ENCODE data around the gene NPR2.

NPR2 gene

DNA sequence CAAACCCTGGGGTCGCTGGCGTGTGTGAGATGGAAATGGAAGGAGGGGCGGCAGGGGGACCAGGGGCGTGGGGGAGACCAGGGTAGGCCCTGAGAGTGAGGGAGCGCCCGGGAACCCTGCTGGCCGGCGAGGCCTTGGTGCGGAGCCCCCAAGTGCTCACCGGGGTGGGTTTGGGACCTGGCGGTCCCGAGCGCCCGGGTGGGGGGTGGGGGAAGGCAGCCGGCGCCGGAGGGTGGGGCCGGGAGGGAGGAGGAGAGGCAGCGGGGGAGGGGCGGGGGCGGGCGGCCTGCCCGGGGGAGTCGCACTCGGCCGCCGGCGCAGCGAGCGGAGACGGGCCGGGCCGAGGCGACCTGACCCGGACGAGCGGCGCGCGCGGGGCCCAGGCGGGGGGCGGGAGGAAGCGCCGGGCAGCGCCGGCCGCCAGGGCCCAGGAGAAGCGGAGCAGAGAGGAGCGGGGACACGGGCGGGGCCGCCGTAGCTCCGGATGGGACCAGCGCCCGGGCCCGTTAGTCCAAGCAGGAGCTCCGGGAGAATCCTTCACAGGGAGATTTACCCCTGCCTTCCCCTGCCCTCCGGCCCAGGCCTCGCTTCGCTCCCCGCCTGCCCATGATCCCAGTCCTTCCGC lies at the start of gene NPR2:
NPR2 (plus strand) TSS at position 295 of the 625 bp plus-strand sequence. CDS start 818 bp downstream, outside the sequence.
- Histone ChIP-seq H3K27me3 (ENCODE audit: control insufficient read depth in 1 of 2, insufficient read depth in 2 of 2, low read length in 2 of 2) (no peaks in the 10 kb centered on the region), H3K9ac (ENCODE audit: low read length in 2 of 2) (peak within 1 kb of the TSS; percentile 65 to 89), H3K27ac (ENCODE audit: low read length) (peak within 1 kb of the TSS; percentile 77), H3K36me3 (ENCODE audit: control insufficient read depth in 2 of 2, insufficient read depth in 2 of 2, low read length in 2 of 2) (peaks cover 0 to 2% of the 10 kb centered on the region in 2 donors), H3K4me1 (ENCODE audit: control insufficient read depth, insufficient read depth, low read length) (peaks cover 40% of the 10 kb centered on the region), H3K9me3 (ENCODE audit: control insufficient read depth in 2 of 2, low read length in 2 of 2) (no peaks in the 10 kb centered on the region), H3K4me3 (ENCODE audit: low read length in 2 of 2) (peak within 1 kb of the TSS; percentile 62 to 78)

DNA sequence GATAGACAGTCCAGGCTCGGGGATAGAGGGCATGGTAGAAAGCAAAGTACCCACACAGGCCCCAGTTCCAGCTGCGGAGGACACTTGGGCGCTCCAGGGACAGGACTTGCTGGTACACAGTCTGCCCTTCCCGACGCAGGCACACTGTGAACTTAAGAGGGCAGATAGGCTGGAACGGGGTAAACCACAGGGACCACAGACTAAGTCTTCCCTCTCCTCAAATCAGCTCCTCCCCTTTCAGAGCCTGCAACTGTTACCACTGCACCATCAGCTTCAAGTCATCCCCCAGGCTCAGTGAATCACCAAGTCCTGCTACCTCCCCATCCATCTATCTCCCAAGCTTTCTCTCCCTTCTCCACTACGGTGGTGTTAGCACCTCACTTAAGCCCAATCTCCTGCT lies 49.7 kb upstream of the NPR2 start:
- no peak overlapping the region for H3K4me3 ChIP-seq (ENCODE audit: low read length in 2 of 2)
- H3K9me3 ChIP-seq (ENCODE audit: control insufficient read depth in 2 of 2, low read length in 2 of 2): no peaks in the 10 kb centered on the region
- peaks cover 12% of the 10 kb centered on the region for H3K4me1 ChIP-seq (ENCODE audit: control insufficient read depth, insufficient read depth, low read length)

DNA sequence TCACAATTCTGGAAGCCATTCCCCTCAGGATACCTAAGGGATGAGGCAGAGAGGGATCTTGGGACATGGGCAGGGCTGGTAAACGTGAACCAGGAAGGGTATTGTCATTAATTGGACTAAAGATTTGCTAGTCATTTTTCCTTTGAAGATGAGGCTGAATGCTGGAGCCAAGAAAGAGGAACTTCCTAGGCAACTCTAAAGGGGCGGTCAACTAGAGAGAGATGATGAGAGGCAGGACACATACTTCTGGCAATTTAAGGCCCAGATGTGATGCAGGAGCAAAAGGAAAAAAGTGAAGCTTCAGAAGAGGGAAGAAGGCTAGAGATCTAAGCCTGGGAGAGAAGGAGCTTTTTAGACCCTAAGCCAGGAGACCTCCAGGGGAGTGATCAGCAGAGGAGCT lies 47.9 kb upstream of the NPR2 start:
- peaks cover 59 to 61% of the 10 kb centered on the region in 2 donors for H3K36me3 ChIP-seq (ENCODE audit: control insufficient read depth in 2 of 2, insufficient read depth in 2 of 2, low read length in 2 of 2)
- peaks cover 29% of the 10 kb centered on the region for H3K4me1 ChIP-seq (ENCODE audit: control insufficient read depth, insufficient read depth, low read length)
- no peaks in the 10 kb centered on the region for H3K9me3 ChIP-seq (ENCODE audit: control insufficient read depth in 2 of 2, low read length in 2 of 2)

More for the DNA sequence above, 49.7 kb upstream of the NPR2 start:
- Histone ChIP-seq H3K36me3 (ENCODE audit: control insufficient read depth in 2 of 2, insufficient read depth in 2 of 2, low read length in 2 of 2) (peaks cover 76 to 78% of the 10 kb centered on the region in 2 donors), H3K27ac (ENCODE audit: low read length) (no peak overlapping the region), H3K9ac (ENCODE audit: low read length in 2 of 2) (peak overlapping the region in 1 of 2 donors; percentile 13), H3K27me3 (ENCODE audit: control insufficient read depth in 1 of 2, insufficient read depth in 2 of 2, low read length in 2 of 2) (no peaks in the 10 kb centered on the region)

DNA sequence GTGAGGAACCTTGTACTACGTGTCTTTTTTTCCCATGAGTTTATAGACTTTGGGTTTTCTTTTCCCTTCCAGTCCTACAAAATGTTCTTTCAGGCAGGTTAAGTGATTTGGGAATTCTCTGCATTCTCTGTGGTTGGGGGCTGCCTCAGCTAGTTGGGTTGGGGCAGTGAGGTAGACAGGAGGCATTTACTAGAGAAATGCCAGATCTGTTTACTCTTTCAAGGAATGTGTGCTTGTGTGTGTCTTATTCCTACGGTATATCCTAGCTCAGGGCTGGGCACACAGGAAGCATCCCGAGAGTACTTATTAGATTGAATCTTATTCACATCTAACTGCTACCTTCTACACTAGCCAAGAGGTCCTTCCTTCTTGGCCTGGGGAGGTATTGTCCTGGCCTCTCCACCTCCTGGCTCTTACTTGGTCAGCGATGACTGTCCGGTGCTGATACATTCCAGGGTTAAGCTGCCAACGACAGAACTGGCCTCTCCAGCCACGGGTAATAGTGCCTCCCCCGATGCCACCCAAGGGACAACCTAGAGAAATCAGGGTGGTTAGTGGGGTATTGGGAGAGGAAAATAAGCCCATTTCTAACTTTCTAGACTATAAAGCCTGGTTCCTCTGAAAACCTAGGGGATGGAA lies 47.4 kb upstream of the NPR2 start:
- Histone ChIP-seq H3K9ac (ENCODE audit: low read length in 2 of 2) (peak overlapping the region in 1 of 2 donors; percentile 36), H3K4me1 (ENCODE audit: control insufficient read depth, insufficient read depth, low read length) (peaks cover 30% of the 10 kb centered on the region), H3K27ac (ENCODE audit: low read length) (peak overlapping the region; percentile 53)

More for the DNA sequence above, 47.9 kb upstream of the NPR2 start:
- Histone ChIP-seq H3K27ac (ENCODE audit: low read length) (no peak overlapping the region), H3K9ac (ENCODE audit: low read length in 2 of 2) (peak overlapping the region in 1 of 2 donors; percentile 29), H3K27me3 (ENCODE audit: control insufficient read depth in 1 of 2, insufficient read depth in 2 of 2, low read length in 2 of 2) (no peaks in the 10 kb centered on the region), H3K4me3 (ENCODE audit: low read length in 2 of 2) (no peak overlapping the region)

DNA sequence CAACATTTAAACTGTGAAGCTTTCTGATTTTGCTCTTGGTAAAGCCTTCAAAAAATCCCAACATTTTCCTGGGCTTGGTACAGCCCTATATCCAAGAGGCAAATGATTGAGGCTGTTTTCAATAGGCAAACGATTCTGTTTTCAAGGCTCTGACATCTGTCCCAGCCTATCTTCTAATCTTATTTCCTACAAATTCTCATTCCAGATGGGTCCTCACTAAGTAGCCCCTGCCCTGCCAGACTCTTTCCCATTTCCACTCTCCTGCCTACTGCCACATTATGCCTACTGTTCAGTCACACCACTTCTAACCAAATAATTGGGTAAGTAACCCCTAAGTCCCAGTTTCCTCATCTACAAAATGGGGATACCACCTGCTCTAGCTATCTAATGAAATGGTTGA lies 45.8 kb upstream of the NPR2 start:
- Histone ChIP-seq H3K4me1 (ENCODE audit: control insufficient read depth, insufficient read depth, low read length) (peaks cover 39% of the 10 kb centered on the region), H3K27me3 (ENCODE audit: control insufficient read depth in 1 of 2, insufficient read depth in 2 of 2, low read length in 2 of 2) (no peaks in the 10 kb centered on the region), H3K9ac (ENCODE audit: low read length in 2 of 2) (peak overlapping the region in 1 of 2 donors; percentile 37), H3K36me3 (ENCODE audit: control insufficient read depth in 2 of 2, insufficient read depth in 2 of 2, low read length in 2 of 2) (peaks cover 38 to 40% of the 10 kb centered on the region in 2 donors), H3K4me3 (ENCODE audit: low read length in 2 of 2) (peak overlapping the region; percentile 50 to 97), H3K9me3 (ENCODE audit: control insufficient read depth in 2 of 2, low read length in 2 of 2) (no peaks in the 10 kb centered on the region), H3K27ac (ENCODE audit: low read length) (no peak overlapping the region)

More for the DNA sequence above, 47.4 kb upstream of the NPR2 start:
- Histone ChIP-seq H3K4me3 (ENCODE audit: low read length in 2 of 2) (no peak overlapping the region), H3K9me3 (ENCODE audit: control insufficient read depth in 2 of 2, low read length in 2 of 2) (no peaks in the 10 kb centered on the region), H3K27me3 (ENCODE audit: control insufficient read depth in 1 of 2, insufficient read depth in 2 of 2, low read length in 2 of 2) (no peaks in the 10 kb centered on the region), H3K36me3 (ENCODE audit: control insufficient read depth in 2 of 2, insufficient read depth in 2 of 2, low read length in 2 of 2) (peaks cover 54 to 55% of the 10 kb centered on the region in 2 donors)

DNA sequence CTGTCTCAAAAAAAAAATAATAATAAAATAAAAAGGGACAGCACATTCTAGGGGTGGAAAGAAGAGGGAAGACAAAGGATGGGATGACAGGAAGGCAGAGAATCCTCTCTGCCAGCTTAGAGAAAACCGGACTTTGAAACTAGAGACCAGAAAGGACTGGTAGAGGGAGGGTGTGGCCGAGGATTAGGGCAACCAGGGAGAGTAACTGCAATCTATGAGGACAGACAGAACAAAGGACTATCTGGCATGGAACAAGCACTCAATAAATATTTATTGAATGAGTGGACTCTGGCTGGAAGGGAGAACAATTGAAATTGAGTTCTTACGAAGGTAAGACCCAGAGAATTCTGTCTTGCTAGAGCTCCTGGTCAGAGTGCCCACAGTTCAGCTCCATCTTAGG lies 44.8 kb upstream of the NPR2 start:
- Histone ChIP-seq H3K4me3 (ENCODE audit: low read length in 2 of 2) (peak overlapping the region; percentile 97 to 100), H3K36me3 (ENCODE audit: control insufficient read depth in 2 of 2, insufficient read depth in 2 of 2, low read length in 2 of 2) (peaks cover 39 to 42% of the 10 kb centered on the region in 2 donors), H3K9ac (ENCODE audit: low read length in 2 of 2) (peak overlapping the region; percentile 93 to 96), H3K27ac (ENCODE audit: low read length) (no peak overlapping the region), H3K27me3 (ENCODE audit: control insufficient read depth in 1 of 2, insufficient read depth in 2 of 2, low read length in 2 of 2) (no peaks in the 10 kb centered on the region), H3K9me3 (ENCODE audit: control insufficient read depth in 2 of 2, low read length in 2 of 2) (no peaks in the 10 kb centered on the region), H3K4me1 (ENCODE audit: control insufficient read depth, insufficient read depth, low read length) (peaks cover 39% of the 10 kb centered on the region)

DNA sequence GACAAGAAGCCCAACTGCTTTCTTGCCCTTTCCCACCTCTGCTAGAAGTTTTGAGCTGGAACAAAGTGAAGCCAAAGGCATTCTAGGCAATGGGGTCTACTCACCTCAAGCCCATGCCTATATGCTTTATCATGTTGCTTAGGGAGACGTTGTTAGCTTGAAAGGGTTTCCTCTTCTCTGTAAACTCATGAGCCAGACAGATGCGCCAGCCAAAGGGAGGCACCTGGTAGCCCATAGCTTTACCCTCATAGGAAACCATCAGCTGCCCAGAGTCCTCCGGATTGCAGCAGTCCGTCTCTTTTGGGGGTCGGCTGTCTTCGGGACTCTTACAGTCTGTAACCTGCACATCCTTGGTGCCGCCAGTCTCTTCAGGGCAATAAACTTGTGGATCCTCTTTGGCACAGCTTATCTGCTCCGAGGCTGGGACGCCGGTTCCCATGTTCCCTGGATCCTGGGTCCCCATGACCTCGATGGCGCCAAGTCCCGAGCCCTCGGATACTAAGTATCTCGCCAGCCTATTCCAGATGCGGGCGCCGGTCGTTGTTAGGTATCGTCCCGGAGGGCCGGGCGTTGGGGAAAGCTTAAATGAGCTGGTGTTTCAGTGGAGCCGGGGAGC lies 43.0 kb upstream of the NPR2 start:
- H3K27me3 ChIP-seq (ENCODE audit: control insufficient read depth in 1 of 2, insufficient read depth in 2 of 2, low read length in 2 of 2): no peaks in the 10 kb centered on the region
- no peaks in the 10 kb centered on the region for H3K9me3 ChIP-seq (ENCODE audit: control insufficient read depth in 2 of 2, low read length in 2 of 2)
- peak overlapping the region; percentile 93 to 96 for H3K9ac ChIP-seq (ENCODE audit: low read length in 2 of 2)
- peak overlapping the region; percentile 97 to 100 for H3K4me3 ChIP-seq (ENCODE audit: low read length in 2 of 2)
- peaks cover 39% of the 10 kb centered on the region for H3K4me1 ChIP-seq (ENCODE audit: control insufficient read depth, insufficient read depth, low read length)
- peak overlapping the region; percentile 82 for H3K27ac ChIP-seq (ENCODE audit: low read length)
- peaks cover 39 to 43% of the 10 kb centered on the region in 2 donors for H3K36me3 ChIP-seq (ENCODE audit: control insufficient read depth in 2 of 2, insufficient read depth in 2 of 2, low read length in 2 of 2)

DNA sequence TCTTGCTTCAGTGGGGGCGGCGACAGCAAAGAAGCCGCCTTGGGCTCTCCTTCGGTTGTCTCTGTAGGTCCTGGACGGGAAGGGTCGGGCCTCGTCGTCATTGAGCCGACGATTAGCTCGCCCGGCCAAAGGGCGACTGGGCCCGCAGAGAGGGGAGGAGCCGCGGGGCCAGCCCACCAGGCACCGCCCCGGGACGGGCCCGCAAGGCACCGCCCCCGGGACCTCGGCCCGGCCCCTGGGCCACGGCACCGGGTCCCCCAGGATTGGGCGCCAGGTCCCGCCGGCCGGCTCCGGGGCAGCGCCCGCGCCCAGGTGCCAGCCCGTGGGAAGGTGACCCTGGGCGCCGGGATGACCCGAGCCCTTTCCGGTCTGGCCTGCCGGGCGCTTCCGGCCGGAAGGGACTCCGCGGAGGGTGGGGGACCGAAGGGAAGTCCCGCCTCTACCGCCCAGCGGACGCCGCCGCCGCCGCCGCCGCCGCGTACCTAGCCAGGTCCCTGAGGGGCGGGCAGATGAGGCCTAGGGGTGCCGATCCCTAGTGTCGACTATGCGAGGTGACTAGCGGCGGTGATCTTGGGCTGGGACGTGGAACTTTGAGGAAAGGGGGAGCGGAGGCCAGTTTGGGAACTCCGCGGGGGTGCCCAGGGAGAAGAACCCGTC lies 42.4 kb upstream of the NPR2 start, which contains the start of the genes GBA2 and RGP1:
GBA2 (minus strand) TSS at position 371 of the 657 bp plus-strand sequence. CDS start 524 bp downstream, outside the sequence.
RGP1 (plus strand) TSS at position 430 of the 657 bp plus-strand sequence. CDS start 469 bp downstream, outside the sequence.
- Histone ChIP-seq H3K27me3 (ENCODE audit: control insufficient read depth in 1 of 2, insufficient read depth in 2 of 2, low read length in 2 of 2) (no peaks in the 10 kb centered on the region), H3K4me1 (ENCODE audit: control insufficient read depth, insufficient read depth, low read length) (peaks cover 39% of the 10 kb centered on the region), H3K27ac (ENCODE audit: low read length) (peak within 1 kb of the TSS; percentile 82), H3K36me3 (ENCODE audit: control insufficient read depth in 2 of 2, insufficient read depth in 2 of 2, low read length in 2 of 2) (peaks cover 40 to 42% of the 10 kb centered on the region in 2 donors), H3K4me3 (ENCODE audit: low read length in 2 of 2) (peak within 1 kb of the TSS; percentile 97 to 100), H3K9me3 (ENCODE audit: control insufficient read depth in 2 of 2, low read length in 2 of 2) (no peaks in the 10 kb centered on the region), H3K9ac (ENCODE audit: low read length in 2 of 2) (peak within 1 kb of the TSS; percentile 93 to 96)

DNA sequence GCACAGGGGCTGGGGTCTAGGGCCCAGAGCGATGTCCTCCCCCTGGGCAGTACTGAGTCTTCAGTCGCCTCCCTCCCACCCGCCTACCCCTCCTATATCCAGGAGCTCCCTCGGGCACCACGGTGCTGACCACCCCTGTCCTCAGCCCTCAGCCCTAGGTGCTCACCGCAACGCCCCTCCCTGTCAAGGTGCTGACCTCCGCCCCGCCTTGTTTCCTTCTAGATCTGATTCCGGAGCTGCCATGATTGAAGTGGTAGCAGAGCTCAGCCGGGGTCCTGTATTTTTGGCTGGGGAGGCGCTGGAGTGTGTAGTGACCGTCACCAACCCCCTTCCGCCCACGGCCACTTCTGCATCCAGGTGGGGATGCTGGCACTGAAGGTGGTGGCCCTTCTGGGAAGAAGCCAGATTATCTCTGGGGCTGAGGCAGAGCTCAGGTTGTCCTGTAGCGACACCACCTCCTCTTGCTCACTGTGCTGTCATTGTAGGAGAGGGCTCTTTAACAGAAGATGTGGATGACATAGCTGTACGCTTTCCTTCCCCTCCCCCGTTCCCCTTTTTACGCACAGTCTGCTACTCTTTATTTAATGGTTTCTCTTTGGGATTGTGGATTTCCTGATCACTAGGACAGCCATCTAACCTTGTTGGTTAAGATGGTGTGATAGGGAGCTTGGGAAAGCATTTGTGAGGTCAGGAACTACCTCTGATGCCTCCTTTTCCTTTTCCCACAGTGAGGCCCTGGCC lies 41.7 kb upstream of the NPR2 start:
- Histone ChIP-seq H3K27me3 (ENCODE audit: control insufficient read depth in 1 of 2, insufficient read depth in 2 of 2, low read length in 2 of 2) (no peaks in the 10 kb centered on the region), H3K4me1 (ENCODE audit: control insufficient read depth, insufficient read depth, low read length) (peaks cover 35% of the 10 kb centered on the region), H3K9me3 (ENCODE audit: control insufficient read depth in 2 of 2, low read length in 2 of 2) (no peaks in the 10 kb centered on the region), H3K36me3 (ENCODE audit: control insufficient read depth in 2 of 2, insufficient read depth in 2 of 2, low read length in 2 of 2) (peaks cover 34 to 40% of the 10 kb centered on the region in 2 donors), H3K4me3 (ENCODE audit: low read length in 2 of 2) (peak overlapping the region; percentile 87 to 97), H3K9ac (ENCODE audit: low read length in 2 of 2) (peak overlapping the region; percentile 93 to 96), H3K27ac (ENCODE audit: low read length) (peak overlapping the region; percentile 82)

DNA sequence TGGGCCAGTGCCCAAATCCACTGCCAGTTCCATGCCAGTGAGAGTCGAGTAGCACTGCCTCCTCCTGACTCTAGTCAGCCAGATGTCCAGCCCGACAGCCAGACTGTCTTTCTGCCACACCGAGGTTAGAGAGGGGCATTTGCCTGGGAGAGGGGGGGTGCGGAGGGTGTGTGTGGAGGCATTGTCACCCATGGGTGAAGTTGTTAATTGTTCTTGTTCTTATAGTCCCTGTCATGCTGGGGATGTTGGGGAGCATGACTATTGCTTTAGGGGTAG lies 41.2 kb upstream of the NPR2 start:
- Histone ChIP-seq H3K4me1 (ENCODE audit: control insufficient read depth, insufficient read depth, low read length) (peaks cover 34% of the 10 kb centered on the region), H3K27me3 (ENCODE audit: control insufficient read depth in 1 of 2, insufficient read depth in 2 of 2, low read length in 2 of 2) (no peaks in the 10 kb centered on the region), H3K4me3 (ENCODE audit: low read length in 2 of 2) (peak overlapping the region; percentile 87 to 97), H3K9ac (ENCODE audit: low read length in 2 of 2) (peak overlapping the region; percentile 93 to 96), H3K9me3 (ENCODE audit: control insufficient read depth in 2 of 2, low read length in 2 of 2) (no peaks in the 10 kb centered on the region), H3K36me3 (ENCODE audit: control insufficient read depth in 2 of 2, insufficient read depth in 2 of 2, low read length in 2 of 2) (peaks cover 38 to 40% of the 10 kb centered on the region in 2 donors), H3K27ac (ENCODE audit: low read length) (no peak overlapping the region)

Data from stomach smooth muscle (tissue), 2 donors.